ENCODE measurements around the gene ATOSA. TPM values are rescaled to one million over a fixed set of nuclear protein-coding genes. Genes with fewer than 3 reads are reported as not detected.

The ATOSA gene
- total and polyA plus RNA-seq, 2 experiments from 2014 or later, result 10.8 to 23.6 TPM

GRCh38 chr15:52661909-52662308, 17.3 kb downstream of the ATOSA start:
- no peak for DNase-seq (ENCODE audit: low read depth in 1 of 2, low spot score in 1 of 2)
- no peaks in the 10 kb centered on the region for H3K4me1 ChIP-seq (ENCODE audit: low read depth)
- H3K9me3 ChIP-seq (ENCODE audit: low read depth), result no peaks in the 10 kb centered on the region
- no peak for TF ChIP-seq CTCF (IDR thresholded peaks at IDR 0.05; ENCODE audit: low read depth, low read length)
- H3K27me3 ChIP-seq, result no peaks in the 10 kb centered on the region
- peaks cover 9% of the 10 kb centered on the region for H3K36me3 ChIP-seq
- no peak overlapping the region for H3K27ac ChIP-seq
- H3K4me3 ChIP-seq, result no peak overlapping the region

GRCh38 chr15:52660192-52660591, 19.0 kb downstream of the ATOSA start:
- H3K4me1 ChIP-seq (ENCODE audit: low read depth), result no peaks in the 10 kb centered on the region
- H3K27me3 ChIP-seq, result no peaks in the 10 kb centered on the region
- no peak for TF ChIP-seq CTCF (IDR thresholded peaks at IDR 0.05; ENCODE audit: low read depth, low read length)
- no peaks in the 10 kb centered on the region for H3K9me3 ChIP-seq (ENCODE audit: low read depth)
- no peak overlapping the region for H3K27ac ChIP-seq
- DNase-seq (ENCODE audit: low read depth in 1 of 2, low spot score in 1 of 2), result no peak
- no peak overlapping the region for H3K4me3 ChIP-seq
- H3K36me3 ChIP-seq, result no peaks in the 10 kb centered on the region

- H3K36me3 ChIP-seq, result no peaks in the 10 kb centered on the region
- no peak for DNase-seq (ENCODE audit: low read depth in 1 of 2, low spot score in 1 of 2)
- H3K27me3 ChIP-seq, result no peaks in the 10 kb centered on the region
- H3K4me1 ChIP-seq (ENCODE audit: low read depth), result no peaks in the 10 kb centered on the region
- TF ChIP-seq CTCF (IDR thresholded peaks at IDR 0.05; ENCODE audit: low read depth, low read length), result no peak
- no peaks in the 10 kb centered on the region for H3K9me3 ChIP-seq (ENCODE audit: low read depth)
- no peak overlapping the region for H3K27ac ChIP-seq
- H3K4me3 ChIP-seq, result no peak overlapping the region
Observed at GRCh38 chr15:52658955-52659354, 20.2 kb downstream of the ATOSA start.

GRCh38 chr15:52657338-52657737, 21.9 kb downstream of the ATOSA start:
- TF ChIP-seq CTCF (IDR thresholded peaks at IDR 0.05; ENCODE audit: low read depth, low read length), result no peak
- H3K36me3 ChIP-seq, result no peaks in the 10 kb centered on the region
- H3K9me3 ChIP-seq (ENCODE audit: low read depth), result no peaks in the 10 kb centered on the region
- peak in 1 of 2 donors; percentile 66 for DNase-seq (ENCODE audit: low read depth in 1 of 2, low spot score in 1 of 2)
- peaks cover 13% of the 10 kb centered on the region for H3K4me1 ChIP-seq (ENCODE audit: low read depth)
- H3K27ac ChIP-seq, result no peak overlapping the region
- no peaks in the 10 kb centered on the region for H3K27me3 ChIP-seq
- no peak overlapping the region for H3K4me3 ChIP-seq

GRCh38 chr15:52656412-52656811, 22.8 kb downstream of the ATOSA start:
- no peak overlapping the region for H3K4me3 ChIP-seq
- no peak overlapping the region for H3K27ac ChIP-seq
- no peak for TF ChIP-seq CTCF (IDR thresholded peaks at IDR 0.05; ENCODE audit: low read depth, low read length)
- no peaks in the 10 kb centered on the region for H3K36me3 ChIP-seq
- peaks cover 20% of the 10 kb centered on the region for H3K4me1 ChIP-seq (ENCODE audit: low read depth)
- no peaks in the 10 kb centered on the region for H3K27me3 ChIP-seq
- no peaks in the 10 kb centered on the region for H3K9me3 ChIP-seq (ENCODE audit: low read depth)
- no peak for DNase-seq (ENCODE audit: low read depth in 1 of 2, low spot score in 1 of 2)
